Renal cortical epithelial cell (primary cell): ENCODE data around the gene MPV17. TPM values are rescaled to one million over a fixed set of nuclear protein-coding genes. Genes with fewer than 3 reads are reported as not detected.
"Not testable (repeated sequence)": the region's sequence is repeated elsewhere in the genome, so short reads cannot be mapped to it uniquely, and the experiment has no call there.

Experiments used
- DNase-seq: peaks from one replicate; pipeline ENCODE4 v3.0.0-alpha.2; 2011; ENCODE audit warnings: low read depth
- total RNA-seq: library from RNA; depleted of rRNA; stranded (reverse); fragments of >200 nt; gene quantifications from 2 replicates; pipeline ENCODE4 v1.2.3, GENCODE V29; 2014

MPV17 gene
- total RNA-seq, 1 donor from 2014 or later: 42.6 TPM

- no peak for DNase-seq
Measured at GRCh38 chr2:27298391-27299080, 24.4 kb downstream of the MPV17 start.

DNA sequence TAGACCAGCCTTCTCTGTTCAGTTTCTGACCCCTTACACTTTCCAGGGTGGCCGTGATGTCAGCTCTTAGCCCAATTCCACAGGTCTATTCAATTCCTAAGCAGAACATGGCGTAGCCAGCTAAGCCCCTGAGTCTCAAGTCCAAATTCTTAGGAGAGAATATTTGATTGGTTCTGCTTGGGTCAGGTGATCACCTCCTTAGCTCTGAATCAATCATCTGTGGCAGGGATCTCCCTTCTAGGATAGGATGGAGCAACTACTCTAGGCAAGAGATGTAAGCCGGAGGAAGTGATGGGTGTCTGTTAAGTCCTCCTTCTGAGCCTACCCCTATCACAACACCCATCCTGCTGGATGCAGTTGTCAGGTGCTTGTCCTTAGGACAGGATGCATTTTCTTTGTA, 25.7 kb downstream of the MPV17 start:
- DNase-seq: no peak

- DNase-seq: no peak
Measured at GRCh38 chr2:27296481-27296880, 26.4 kb downstream of the MPV17 start.

- no peak for DNase-seq
Measured at GRCh38 chr2:27294928-27295327, 28.0 kb downstream of the MPV17 start.

DNA sequence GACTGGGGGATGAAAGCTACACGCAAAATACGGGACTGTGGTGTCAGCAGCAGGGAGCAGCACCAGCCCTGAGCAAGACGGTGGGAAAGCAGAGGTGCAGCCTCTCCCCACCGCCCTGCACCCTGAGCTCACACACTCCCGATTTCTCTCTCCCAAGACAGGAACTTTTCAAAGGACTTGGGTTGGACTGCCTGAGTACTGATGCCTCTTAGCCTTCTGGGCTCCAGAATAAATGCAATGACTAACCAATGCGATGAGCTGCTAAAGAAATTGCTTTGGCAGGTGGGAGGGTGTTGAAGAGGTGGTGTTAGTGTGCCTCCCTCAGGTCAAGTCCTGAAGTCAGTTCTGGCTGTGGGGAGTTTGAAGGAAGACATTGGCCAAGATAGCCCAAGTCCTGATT, 31.0 kb downstream of the MPV17 start:
- DNase-seq: peak; percentile 12

GRCh38 chr2:27290549-27290948, 32.3 kb downstream of the MPV17 start:
- no peak for DNase-seq

GRCh38 chr2:27288610-27289009, 34.3 kb downstream of the MPV17 start:
- DNase-seq: no peak

DNA sequence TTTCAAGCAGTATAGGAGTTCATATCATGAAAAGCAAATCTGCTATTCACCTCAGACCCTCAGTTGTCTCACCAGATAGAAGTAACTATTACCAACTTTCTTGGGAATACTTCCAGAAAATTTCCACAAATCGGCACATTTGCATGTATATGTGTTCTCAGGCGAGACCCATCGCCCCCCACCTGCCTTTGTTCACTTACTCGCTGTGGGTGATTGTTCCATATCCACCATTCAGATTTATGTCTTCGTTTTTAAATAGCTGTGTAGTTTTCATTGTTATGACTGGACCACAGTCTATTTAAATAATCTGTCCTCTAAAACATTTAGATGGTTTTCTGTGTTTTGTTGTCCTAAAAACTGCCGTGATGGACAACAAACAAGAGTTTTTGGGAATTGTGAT, 37.4 kb downstream of the MPV17 start:
- no peak for DNase-seq

GRCh38 chr2:27284996-27285395, 37.9 kb downstream of the MPV17 start:
- no peak for DNase-seq

DNA sequence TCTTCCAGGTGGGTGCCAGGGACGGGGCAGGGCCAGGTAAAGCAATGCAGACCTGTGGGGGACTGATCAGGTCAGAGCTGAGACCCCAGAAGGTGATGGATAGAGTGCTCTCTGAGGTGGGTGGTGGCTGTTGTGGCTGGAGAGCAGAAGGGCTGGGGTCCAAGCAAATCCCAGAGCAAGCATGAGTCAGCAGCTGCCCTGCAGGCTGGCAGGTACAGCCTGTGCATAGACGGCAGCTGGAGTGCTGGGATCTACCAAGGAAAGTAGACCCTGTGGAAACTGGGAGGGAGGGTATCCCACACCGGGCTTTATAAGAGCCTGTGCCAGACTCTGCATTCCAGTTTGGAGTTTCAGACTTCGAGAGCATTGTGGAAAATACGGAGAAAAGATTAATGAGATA, 40.0 kb downstream of the MPV17 start:
- DNase-seq: no peak

- DNase-seq: no peak
Measured at GRCh38 chr2:27281855-27282559, 40.9 kb downstream of the MPV17 start, which contains the start of gene TRIM54. Gene TRIM54, plus strand, starts transcription at chr2:27282429. Its CDS starts 303 bp downstream, at chr2:27282732.

GRCh38 chr2:27281442-27281841, 41.5 kb downstream of the MPV17 start:
- no peak for DNase-seq

DNA sequence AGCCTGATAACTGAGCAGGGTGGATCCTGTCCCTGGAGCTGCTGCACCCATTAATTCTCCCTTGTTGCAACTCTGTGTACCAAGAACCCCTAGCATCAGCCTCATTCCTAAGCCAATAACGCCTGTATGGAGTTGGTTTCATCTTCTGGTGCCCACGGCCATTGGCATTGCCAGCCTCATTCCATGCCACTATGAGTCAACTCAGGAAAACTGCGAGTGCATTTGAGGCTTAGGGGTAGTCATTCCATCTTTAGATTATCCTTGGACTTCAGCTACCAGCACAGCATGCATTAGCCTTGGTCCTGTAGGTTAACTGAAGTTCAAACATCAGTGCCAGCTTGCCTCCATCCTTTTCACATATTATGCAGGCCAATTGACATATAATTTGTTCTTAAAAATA, 42.1 kb downstream of the MPV17 start:
- no peak for DNase-seq

- DNase-seq: no peak
Measured at GRCh38 chr2:27278010-27278409, 44.9 kb downstream of the MPV17 start.

DNA sequence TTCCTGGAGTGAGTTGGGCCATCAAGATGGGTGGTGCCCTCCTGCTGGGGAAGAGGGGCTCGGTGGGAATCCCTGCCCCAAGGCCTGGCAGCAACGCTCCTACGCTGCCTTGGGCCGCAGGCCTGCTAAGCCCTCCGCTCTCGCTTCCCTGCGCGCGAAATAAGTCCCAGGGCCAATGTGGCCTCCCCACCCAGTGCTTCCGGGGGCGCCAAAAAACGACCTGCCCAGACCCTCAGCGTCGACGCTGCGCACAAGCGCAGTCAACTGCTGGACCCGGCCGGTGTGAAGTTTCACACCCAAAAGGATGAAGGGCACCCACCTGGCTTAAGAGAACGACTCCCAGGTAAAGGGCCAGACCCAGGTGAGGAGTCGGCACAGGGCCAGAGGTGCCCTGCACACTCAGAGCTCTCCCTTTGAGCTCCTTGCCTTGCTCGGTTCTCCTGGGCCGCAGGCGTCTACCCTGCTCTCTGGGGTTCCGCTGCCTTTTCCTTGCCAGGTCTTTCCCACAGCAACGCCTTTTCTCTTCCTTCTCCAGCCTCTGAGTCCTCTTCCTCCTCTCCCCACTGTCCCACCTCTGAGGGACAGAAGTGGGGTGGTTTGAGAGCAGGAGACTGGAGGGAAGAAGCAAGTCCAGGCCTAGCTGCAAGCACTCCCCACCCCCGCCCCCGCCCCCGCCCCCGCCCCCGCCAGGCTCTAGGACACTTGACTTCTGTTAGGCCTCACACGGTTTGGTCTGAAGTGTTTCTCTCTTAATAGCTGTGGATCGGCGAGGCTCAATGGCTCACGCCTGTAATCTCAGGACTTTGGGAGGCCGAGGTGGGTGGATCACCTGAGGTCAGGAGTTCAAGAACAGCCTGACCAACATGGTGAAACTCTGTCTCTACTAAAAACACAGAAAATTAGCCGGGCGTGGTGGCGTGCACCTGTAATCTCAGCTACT, 47.4 kb downstream of the MPV17 start, which contains the start of gene DNAJC5G:
DNAJC5G (plus strand) TSS at position 223 of the 940 bp plus-strand sequence. CDS start 1,296 bp downstream, outside the sequence.
- DNase-seq: no peak

GRCh38 chr2:27272537-27273522, 50.1 kb downstream of the MPV17 start:
- not testable (repeated sequence) for DNase-seq

DNA sequence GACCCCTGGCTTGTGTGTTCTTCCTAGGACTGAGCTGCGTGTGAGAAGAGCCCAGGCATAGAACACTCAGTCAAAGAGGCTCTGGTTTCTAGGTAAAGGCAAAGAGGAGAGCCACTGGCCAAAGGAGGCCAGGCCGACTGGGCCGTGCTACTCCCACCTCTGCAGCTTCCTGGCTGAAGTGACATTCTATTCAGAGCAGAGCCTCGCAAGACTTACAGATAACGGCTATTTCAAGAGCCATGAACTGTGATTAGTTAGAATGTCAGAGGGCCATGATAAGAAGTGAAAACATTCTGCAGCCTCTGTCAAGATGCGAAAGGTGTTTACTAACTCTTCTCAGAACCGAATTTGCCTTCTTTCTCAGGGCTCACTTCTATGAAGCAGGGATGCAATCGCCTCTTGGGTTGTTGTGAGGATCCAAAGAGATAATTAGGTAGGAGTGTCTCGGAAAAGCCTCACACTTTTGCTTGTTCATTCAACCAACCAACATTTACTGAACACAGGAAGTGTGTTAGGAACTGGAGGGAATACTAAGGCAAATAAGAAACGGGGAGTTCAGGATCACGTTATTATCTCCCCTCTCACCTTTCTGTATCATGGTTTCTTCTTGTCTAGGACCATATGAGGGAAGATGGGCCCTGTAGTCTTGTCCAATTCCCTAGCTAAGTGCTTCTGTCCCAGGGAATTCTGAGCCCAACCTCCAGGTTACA, 51.1 kb downstream of the MPV17 start:
- no peak for DNase-seq

DNA sequence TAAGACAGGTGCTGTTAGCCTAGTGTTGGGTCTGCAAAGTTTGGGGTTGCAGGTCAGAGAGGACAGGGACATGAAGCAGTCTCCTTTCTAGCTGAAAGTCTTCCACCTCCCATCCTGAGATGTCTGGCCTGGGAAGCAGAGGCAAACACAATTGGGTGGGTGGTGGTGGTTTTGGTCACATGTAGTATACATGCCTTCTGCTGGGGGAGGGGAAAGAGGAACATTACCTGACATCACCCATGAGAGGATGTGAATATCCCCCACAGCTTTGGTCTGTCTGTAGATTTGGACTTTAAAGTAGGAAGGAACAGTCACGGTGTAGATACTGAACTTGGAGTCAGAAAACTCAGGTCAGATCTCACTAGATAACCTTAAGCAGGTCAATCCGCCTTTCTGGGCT, 52.2 kb downstream of the MPV17 start:
- DNase-seq: no peak

DNA sequence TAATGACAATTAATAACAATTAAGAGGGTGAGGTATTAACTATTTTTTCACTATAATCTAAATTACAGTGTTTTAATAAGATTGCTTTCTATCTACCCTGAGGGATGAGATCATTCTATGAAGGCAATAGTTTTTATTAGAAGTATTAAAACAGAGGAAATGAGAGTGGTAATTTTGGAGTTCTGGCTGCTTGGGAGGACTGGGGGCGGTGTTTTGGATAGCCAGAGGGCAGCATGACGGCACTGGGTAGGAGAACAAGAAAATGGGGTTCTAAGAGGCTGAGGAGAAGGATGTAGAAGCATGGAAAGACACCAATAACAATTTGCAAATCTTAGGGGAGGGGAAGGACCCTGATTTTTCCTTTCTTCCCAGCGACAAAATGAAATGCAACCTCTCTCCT, 52.8 kb downstream of the MPV17 start:
- DNase-seq: no peak

DNA sequence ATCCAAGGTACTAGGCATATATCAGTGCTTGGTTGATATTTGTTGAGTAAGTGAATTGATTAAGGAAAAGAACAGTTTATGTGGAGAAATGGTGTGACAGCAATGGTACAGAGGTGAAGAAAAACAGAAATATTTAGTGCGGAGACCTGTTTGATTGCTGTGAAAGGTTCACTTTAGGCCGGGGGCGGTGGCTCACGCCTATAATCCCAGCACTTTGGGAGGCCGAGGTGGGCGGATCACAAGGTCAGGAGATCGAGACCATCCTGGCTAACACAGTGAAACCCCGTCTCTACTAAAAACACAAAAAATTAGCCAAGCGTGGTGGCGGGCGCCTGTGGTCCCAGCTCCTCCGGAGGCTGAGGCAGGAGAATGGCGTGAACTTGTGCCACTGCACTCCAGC, 54.6 kb downstream of the MPV17 start:
- not testable (repeated sequence) for DNase-seq
